ENCODE measurements around the gene CLPTM1.

Gene CLPTM1

GRCh38 chr19:45005787-45006186, 50.6 kb downstream of the CLPTM1 start:
- DNase-seq (ENCODE audit: extremely low read depth in 1 of 2, low read depth in 1 of 2), result no peak

DNA sequence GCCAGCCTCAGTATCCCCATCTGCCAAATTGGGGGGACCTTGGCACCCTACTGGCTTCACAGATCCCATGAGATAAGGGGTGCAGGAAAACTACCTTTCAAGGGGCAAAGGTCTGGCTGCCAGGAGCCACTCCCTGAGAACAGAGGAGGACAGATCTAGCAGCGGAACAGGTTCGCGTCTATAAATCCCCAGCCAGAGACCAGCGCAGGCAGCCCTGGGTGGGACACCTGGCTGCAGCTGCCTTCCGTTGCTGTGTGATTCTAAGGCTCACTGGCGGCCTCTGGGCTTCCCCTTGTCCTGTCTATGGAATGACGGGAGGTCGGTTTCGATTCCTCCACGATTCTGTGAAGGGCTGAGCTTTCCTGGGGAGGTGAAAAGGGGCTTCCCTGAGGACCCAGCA, 53.4 kb downstream of the CLPTM1 start:
- DNase-seq (ENCODE audit: extremely low read depth in 1 of 2, low read depth in 1 of 2), result no peak

GRCh38 chr19:45009625-45010255, 54.6 kb downstream of the CLPTM1 start:
- no peak for DNase-seq (ENCODE audit: extremely low read depth in 1 of 2, low read depth in 1 of 2)

GRCh38 chr19:45010306-45010705, 55.1 kb downstream of the CLPTM1 start:
- DNase-seq (ENCODE audit: extremely low read depth in 1 of 2, low read depth in 1 of 2), result no peak

DNA sequence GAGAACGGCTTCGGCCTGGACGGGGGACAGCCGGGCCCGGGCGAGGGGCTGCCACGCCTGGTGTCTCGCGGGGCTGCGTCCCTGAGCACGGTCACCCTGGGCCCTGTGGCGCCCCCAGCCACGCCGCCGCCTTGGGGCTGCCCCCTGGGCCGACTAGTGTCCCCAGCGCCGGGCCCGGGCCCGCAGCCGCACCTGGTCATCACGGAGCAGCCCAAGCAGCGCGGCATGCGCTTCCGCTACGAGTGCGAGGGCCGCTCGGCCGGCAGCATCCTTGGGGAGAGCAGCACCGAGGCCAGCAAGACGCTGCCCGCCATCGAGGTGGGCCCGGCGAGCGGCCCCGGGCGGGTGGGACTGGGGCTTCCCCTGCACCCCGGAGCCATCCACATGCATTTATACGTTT, 56.8 kb downstream of the CLPTM1 start:
- no peak for DNase-seq (ENCODE audit: extremely low read depth in 1 of 2, low read depth in 1 of 2)

- peak; percentile 39 to 51 for DNase-seq (ENCODE audit: extremely low read depth in 1 of 2, low read depth in 1 of 2)
Observed at GRCh38 chr19:45016388-45017314, 61.5 kb downstream of the CLPTM1 start.

- no peak for DNase-seq (ENCODE audit: extremely low read depth in 1 of 2, low read depth in 1 of 2)
Observed at GRCh38 chr19:45019187-45019586, 64.0 kb downstream of the CLPTM1 start.

GRCh38 chr19:45020071-45020470, 64.9 kb downstream of the CLPTM1 start:
- DNase-seq (ENCODE audit: extremely low read depth in 1 of 2, low read depth in 1 of 2), result no peak

DNA sequence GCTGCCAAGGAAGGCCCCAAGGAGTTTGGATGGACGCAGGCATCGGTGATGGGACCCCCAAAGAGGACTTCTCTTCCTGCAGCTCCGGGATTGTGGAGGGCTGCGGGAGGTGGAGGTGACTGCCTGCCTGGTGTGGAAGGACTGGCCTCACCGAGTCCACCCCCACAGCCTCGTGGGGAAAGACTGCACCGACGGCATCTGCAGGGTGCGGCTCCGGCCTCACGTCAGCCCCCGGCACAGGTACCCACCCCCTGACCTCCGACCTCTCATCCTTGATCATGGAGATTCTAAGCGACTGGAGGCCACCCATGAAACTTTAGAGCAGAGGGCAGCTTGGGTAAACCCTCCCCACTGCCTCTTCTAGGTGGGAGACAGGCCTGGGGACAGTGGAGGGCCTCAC, 66.8 kb downstream of the CLPTM1 start:
- no peak for DNase-seq (ENCODE audit: extremely low read depth in 1 of 2, low read depth in 1 of 2)

DNA sequence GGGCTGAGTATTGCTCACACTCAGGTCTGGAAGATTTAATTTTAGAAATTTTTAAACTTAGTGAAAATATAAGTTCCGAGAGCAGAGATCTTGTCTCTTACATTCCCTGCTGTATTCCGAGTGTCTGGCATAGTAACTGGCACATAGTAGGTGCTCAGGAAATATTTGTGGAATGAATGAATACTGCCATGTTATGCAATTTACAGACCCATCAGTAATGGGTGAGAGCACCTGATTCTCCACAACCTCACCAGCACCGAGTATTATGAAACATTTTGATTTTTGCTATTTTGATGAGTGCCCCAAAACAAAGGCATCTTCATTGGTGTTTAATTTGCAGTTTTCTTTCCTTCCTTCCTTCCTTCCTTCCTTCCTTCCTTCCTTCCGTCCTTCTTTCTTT, 67.9 kb downstream of the CLPTM1 start:
- no peak for DNase-seq (ENCODE audit: extremely low read depth in 1 of 2, low read depth in 1 of 2)

GRCh38 chr19:45025264-45025663, 70.1 kb downstream of the CLPTM1 start:
- DNase-seq (ENCODE audit: extremely low read depth in 1 of 2, low read depth in 1 of 2), result no peak

DNA sequence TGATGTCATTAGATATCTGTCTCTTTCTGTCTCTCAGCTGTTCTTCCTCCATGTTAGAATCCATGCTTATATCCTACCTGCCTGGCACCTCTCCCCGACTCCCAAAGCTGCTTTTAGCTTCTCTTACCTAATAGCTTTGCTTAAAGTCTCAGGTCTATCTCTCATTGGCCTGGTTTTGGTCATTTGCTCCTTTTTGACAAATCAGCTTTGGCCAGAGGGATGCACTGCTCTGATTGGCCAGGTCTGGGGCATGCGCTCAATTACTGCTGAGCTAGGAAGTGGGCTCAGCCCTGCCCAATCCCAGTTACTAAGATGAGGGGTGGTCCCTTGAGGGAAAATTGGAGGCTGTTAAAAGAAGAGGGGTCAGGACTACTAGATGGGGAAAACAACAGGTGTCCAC, 72.2 kb downstream of the CLPTM1 start:
- no peak for DNase-seq (ENCODE audit: extremely low read depth in 1 of 2, low read depth in 1 of 2)

DNA sequence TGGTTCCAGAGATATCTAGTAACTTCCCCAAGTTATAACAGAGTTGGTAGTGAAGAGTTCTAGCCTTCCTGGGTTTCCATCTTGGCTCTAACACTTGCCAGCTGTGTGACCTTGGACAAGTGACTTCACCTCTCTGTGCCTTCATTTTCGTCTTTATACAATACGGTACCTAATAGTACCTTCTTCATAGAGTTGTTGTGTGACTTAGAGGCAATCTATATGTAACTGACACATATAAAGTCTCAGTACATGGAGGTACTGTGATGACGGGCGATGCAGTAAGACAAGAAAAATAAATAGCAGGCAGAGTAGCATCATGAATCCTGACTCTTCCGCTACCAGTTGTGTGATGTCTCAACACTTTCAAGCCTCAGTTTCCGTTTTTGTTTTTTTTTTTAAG, 75.6 kb downstream of the CLPTM1 start:
- DNase-seq (ENCODE audit: extremely low read depth in 1 of 2, low read depth in 1 of 2), result no peak

DNA sequence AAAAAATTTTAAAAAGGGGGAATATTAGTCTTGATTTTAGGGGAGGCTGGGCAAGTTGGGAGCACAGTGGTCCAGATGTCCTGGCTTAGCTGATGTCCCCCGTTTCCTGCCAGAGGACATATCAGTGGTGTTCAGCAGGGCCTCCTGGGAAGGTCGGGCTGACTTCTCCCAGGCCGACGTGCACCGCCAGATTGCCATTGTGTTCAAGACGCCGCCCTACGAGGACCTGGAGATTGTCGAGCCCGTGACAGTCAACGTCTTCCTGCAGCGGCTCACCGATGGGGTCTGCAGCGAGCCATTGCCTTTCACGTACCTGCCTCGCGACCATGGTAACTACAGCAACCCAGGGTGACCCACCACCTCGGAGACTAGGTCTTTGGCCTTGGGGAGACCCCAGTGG, 77.2 kb downstream of the CLPTM1 start:
- no peak for DNase-seq (ENCODE audit: extremely low read depth in 1 of 2, low read depth in 1 of 2)

DNA sequence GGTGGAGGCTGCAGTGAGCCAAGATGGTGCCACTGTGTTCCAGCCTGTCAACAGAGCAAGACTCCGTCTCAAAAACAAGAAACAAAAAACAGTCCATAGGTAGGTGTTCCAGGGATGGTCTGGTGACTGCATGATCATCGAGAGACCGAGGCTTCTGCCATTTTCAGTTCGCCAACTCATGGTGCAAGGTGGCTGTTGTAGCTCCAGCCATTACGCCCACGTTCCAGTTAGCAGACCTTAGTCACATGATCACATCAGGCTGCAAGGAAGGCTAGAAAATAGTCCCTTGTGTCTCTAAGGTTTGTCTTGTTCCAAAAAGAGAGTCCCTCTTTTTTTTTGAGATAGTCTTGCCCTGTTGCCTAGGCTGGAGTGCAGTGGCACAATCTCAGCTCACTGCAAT, 80.6 kb downstream of the CLPTM1 start:
- DNase-seq (ENCODE audit: extremely low read depth in 1 of 2, low read depth in 1 of 2), result no peak

DNA sequence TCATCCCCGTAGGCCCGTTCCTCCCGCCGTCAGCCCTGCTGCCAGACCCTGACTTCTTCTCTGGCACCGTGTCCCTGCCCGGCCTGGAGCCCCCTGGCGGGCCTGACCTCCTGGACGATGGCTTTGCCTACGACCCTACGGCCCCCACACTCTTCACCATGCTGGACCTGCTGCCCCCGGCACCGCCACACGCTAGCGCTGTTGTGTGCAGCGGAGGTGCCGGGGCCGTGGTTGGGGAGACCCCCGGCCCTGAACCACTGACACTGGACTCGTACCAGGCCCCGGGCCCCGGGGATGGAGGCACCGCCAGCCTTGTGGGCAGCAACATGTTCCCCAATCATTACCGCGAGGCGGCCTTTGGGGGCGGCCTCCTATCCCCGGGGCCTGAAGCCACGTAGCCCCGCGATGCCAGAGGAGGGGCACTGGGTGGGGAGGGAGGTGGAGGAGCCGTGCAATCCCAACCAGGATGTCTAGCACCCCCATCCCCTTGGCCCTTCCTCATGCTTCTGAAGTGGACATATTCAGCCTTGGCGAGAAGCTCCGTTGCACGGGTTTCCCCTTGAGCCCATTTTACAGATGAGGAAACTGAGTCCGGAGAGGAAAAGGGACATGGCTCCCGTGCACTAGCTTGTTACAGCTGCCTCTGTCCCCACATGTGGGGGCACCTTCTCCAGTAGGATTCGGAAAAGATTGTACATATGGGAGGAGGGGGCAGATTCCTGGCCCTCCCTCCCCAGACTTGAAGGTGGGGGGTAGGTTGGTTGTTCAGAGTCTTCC, 82.4 kb downstream of the CLPTM1 start:
- no peak for DNase-seq (ENCODE audit: extremely low read depth in 1 of 2, low read depth in 1 of 2)

DNA sequence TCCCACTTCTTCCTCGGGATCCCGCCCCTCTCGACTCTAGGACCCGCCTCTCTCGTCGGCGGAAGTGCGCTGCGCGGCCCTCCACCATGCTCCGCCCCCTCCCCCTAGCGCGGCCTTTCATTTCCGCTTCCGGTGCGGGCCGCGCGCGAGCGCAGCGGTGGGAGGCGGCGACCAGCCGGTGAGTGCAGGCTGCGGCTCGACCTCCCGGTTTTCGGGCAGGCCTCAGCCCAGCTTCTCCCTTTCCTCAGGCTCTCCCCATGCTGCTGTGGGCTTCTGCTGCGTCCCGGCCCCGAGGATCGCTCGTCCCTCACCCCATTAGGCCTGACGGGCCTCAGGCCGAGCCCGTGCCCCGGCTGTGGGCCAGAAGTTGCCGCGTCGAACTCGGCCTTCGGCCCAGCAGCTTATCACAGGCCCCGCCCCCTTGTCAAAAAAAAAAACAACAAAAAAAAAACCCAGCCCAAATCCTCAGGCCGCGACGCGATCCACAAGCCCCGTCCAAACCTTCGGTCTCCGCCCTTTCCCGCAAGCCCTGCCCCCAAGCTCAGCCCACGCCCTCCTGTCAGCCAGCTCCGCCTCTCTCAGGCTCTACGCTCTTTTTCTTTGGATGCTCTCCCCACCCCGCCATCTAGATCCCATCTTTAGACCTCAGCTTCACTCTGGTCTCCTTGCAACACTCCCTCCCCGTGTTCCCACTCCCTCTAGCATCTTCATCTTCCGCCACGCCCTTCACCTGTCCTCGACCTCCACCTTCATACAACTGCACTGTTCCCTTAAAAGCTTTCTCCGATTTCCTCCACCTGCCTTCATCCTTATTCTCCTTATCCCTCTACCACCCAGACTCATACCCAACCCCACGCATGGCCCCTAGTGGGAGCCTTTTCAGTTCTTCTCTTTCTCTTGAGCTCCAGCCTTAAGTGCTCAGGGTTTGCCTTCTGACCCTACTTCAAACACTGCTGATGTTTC, 84.0 kb downstream of the CLPTM1 start, which contains the start of gene CLASRP:
CLASRP (plus strand) TSS at position 115 of the 963 bp plus-strand sequence. CDS start 1,168 bp downstream, outside the sequence.
- DNase-seq (ENCODE audit: extremely low read depth in 1 of 2, low read depth in 1 of 2), result peak; percentile 75 to 81

GRCh38 chr19:45040059-45040771, 85.0 kb downstream of the CLPTM1 start:
- no peak for DNase-seq (ENCODE audit: extremely low read depth in 1 of 2, low read depth in 1 of 2)

DNA sequence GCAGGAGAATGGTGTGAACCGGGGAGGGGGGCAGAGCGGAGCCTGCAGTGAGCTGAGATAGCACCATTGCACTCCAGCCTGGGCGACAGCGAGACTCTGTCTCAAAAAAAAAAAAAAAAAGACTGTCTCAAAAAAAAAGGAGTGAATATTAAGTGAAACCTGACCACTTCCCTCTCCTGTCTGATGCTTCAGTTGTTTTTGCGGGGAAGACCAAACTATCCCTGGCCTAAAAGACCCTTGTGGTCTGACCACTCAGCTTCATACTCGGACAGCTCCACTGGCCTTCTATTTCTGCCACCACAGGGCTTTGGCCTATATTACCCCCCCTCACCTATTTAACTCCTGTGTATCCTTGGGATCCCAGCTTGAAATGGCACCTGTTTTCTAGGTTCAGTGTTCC, 85.9 kb downstream of the CLPTM1 start:
- no peak for DNase-seq (ENCODE audit: extremely low read depth in 1 of 2, low read depth in 1 of 2)
